VCaP (cell line): ENCODE data around the gene ADGRL3.

Experiments used
- H3K27ac ChIP-seq: fragments of 450-650 bp; 2 replicates; pipeline ENCODE4 v1.5.1; 2017
- CTCF ChIP-seq: fragments of 450-650 bp; conservative IDR thresholded peaks from 2 replicates; pipeline ENCODE4 v1.5.1; 2017; ENCODE audit warnings: mild to moderate bottlenecking, moderate library complexity

The ADGRL3 gene

GRCh38 chr4:61527888-61528287 is 327.8 kb downstream of the ADGRL3 start:
- no peak overlapping the region for H3K27ac ChIP-seq
- no peak for TF ChIP-seq CTCF

- H3K27ac ChIP-seq = no peak overlapping the region
- TF ChIP-seq CTCF = no peak
Measured at GRCh38 chr4:61528595-61528994, 328.5 kb downstream of the ADGRL3 start.

- no peak for TF ChIP-seq CTCF
- H3K27ac ChIP-seq = no peak overlapping the region
Measured at GRCh38 chr4:61531188-61531587, 331.1 kb downstream of the ADGRL3 start.

- H3K27ac ChIP-seq = no peak overlapping the region
- TF ChIP-seq CTCF = no peak
Measured at GRCh38 chr4:61532336-61533000, 332.3 kb downstream of the ADGRL3 start.

- TF ChIP-seq CTCF = no peak
- H3K27ac ChIP-seq = no peak overlapping the region
Measured at GRCh38 chr4:61533140-61533539, 333.0 kb downstream of the ADGRL3 start.

- TF ChIP-seq CTCF = no peak
- no peak overlapping the region for H3K27ac ChIP-seq
Measured at GRCh38 chr4:61540944-61541343, 340.8 kb downstream of the ADGRL3 start.

- TF ChIP-seq CTCF = peak; percentile 64
- H3K27ac ChIP-seq = no peak overlapping the region
Measured at GRCh38 chr4:61541459-61541858, 341.3 kb downstream of the ADGRL3 start.
